Pancreas (tissue), 10 donors: Measurements from ENCODE around the gene TTC39B. TPM values are rescaled to one million over a fixed set of nuclear protein-coding genes. Genes with fewer than 3 reads are reported as not detected.

ENCODE experiments used
- ATAC-seq, 4 donors: fragments of 200-7000 bp; cut with Tn5 transposase; one replicate each; pipeline versions ENCODE4 v1.8.0 to v1.9.1; 2020; ENCODE audit warnings: mild to moderate bottlenecking in 4 of 4, moderate library complexity in 4 of 4
- DNase-seq, 6 donors: peaks; one replicate each; pipeline ENCODE4 v3.0.0-alpha.2; 2020
- FAIRE-seq: peaks from 2 replicates; lab custom pipeline; 2012; peaks lifted over from hg19 to GRCh38; lab: Jason Lieb, UNC
- H3K27ac ChIP-seq, 4 donors: fragments of 200-600 bp; sonication (generic); 1 replicate in 3 of 4; 2 replicates in 1 of 4; pipeline versions ENCODE4 v1.5.0 to v1.8.0; 2020
- H3K27me3 ChIP-seq, 4 donors: fragments of 200-600 bp; one replicate each; pipeline ENCODE4 v1.8.0; 2021
- H3K36me3 ChIP-seq, 3 donors: fragments of 200-600 bp; sonication (generic) in 1 of 3; one replicate each; pipeline versions ENCODE4 v1.5.0 to v1.8.0; 2020 to 2021
- H3K4me1 ChIP-seq, 3 donors: fragments of 200-600 bp; one replicate each; pipeline ENCODE4 v1.8.0; 2021
- H3K4me3 ChIP-seq, 4 donors: fragments of 200-600 bp; sonication (generic) in 2 of 4; one replicate each; pipeline versions ENCODE4 v1.5.0 to v1.8.0; 2020 to 2021
- H3K9me3 ChIP-seq, 4 donors: fragments of 200-600 bp; one replicate each; pipeline ENCODE4 v1.8.0; 2021
- WGBS, 2 donors: extraction: QIAGEN DNeasy Blood & Tissue Kit; methylation state at CpG; one replicate each; pipeline ENCODE4 v1.1.7; 2013; 5-methylcytosine and 5-hydroxymethylcytosine counted together
- intact Hi-C, 3 donors: fragments of 100-400 bp; cut with DNase I; formaldehyde crosslinking; loops; one replicate each; pipeline versions ENCODE4 v1.11.1 to v1.14.2; 2022
- polyA plus RNA-seq, 2 donors: library from polyadenylated mRNA; stranded (reverse); fragments of 200-250 nt; gene quantifications; one replicate each; pipeline ENCODE4 v1.2.3, GENCODE V29; 2013
- total RNA-seq, 6 donors: library from RNA; stranded (reverse); fragmentation: NEBNext Ultra II Directional in 4 of 6; extraction: Animal tissue kit (Norgen Biotek cat#: 25700) in 4 of 6; gene quantifications; one replicate each; pipeline versions ENCODE4 v1.2.1 to v1.2.4, GENCODE V29; 2021 to 2023
- TF ChIP-seq, protein P1 (sequence below), 4 donors: fragments of 200-600 bp; sonication (generic) in 3 of 4; IDR thresholded peaks; one replicate each; pipeline versions ENCODE4 v1.5.0 to v1.8.0; 2021; ENCODE audit warnings: antibody characterized with exemption in 4 of 4
- donor health status: healthy with polysubstance abuse.
- donor health status: DM: no; HTN: no; CAD: no; lungs with moderate emphysema.
- donor health status: DM: no; HTN: no; CAD: no.
- donor health status: control.
- donor health status: control.
- donor health status: Bipolar disorder and iron deficiency.
- donor health status: DM: yes; HTN: yes; CAD: no.
- donor health status: DM: no; HTN: no; CAD: no.
- donor health status: DM: no; HTN: no; CAD: no.
- donor health status: DM: yes; HTN: yes; CAD: no.

Gene TTC39B
- total and polyA plus RNA-seq, 8 donors, result 1.5 to 12.1 (median 5.1) TPM

GRCh38 chr9:15299374-15299939 lies 7.6 kb downstream of the TTC39B start:
- TF ChIP-seq, protein P1, sequence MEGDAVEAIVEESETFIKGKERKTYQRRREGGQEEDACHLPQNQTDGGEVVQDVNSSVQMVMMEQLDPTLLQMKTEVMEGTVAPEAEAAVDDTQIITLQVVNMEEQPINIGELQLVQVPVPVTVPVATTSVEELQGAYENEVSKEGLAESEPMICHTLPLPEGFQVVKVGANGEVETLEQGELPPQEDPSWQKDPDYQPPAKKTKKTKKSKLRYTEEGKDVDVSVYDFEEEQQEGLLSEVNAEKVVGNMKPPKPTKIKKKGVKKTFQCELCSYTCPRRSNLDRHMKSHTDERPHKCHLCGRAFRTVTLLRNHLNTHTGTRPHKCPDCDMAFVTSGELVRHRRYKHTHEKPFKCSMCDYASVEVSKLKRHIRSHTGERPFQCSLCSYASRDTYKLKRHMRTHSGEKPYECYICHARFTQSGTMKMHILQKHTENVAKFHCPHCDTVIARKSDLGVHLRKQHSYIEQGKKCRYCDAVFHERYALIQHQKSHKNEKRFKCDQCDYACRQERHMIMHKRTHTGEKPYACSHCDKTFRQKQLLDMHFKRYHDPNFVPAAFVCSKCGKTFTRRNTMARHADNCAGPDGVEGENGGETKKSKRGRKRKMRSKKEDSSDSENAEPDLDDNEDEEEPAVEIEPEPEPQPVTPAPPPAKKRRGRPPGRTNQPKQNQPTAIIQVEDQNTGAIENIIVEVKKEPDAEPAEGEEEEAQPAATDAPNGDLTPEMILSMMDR (IDR thresholded peaks at IDR 0.05), result no peak
- Histone ChIP-seq H3K27me3 (no peaks in the 10 kb centered on the region), H3K4me1 (peaks cover 0 to 17% (median 6%) of the 10 kb centered on the region in 3 donors), H3K27ac (no peak overlapping the region), H3K4me3 (no peak overlapping the region), H3K36me3 (no peaks in the 10 kb centered on the region), H3K9me3 (no peaks in the 10 kb centered on the region)
- no peak for ATAC-seq
- no peak for DNase-seq
- intact Hi-C loops, result no loop called here
- WGBS, 2 donors, result 79 to 92% methylated on average over 6 of the region's 6 CpGs
- no peak for FAIRE-seq

DNA sequence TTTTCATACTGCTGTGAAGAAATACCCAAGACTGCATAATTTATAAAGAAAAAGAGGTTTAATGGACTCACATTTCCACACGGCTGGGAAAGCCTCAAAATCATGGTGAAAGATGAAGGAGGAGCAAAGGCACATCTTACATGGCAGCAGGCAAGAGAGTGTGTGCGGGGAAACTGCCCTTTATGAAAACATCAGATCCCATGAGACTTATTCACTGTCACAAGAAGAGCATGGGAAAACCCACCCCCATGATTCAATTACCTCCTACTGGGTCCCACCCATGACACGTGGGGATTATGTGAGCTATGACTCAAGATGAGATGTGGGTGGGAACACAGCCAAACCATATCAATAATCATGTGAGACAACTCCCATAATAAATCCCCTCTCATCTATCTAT lies 8.7 kb downstream of the TTC39B start:
- no peak overlapping the region for H3K27ac ChIP-seq
- intact Hi-C loops, result no loop called here
- no peak for ATAC-seq

GRCh38 chr9:15295761-15296405 lies 11.1 kb downstream of the TTC39B start:
- DNase-seq (peak in 1 of 6 donors; percentile 13), FAIRE-seq (no peak), ATAC-seq (peak; percentile 68 to 83 (median 78))
- intact Hi-C loops, result no loop called here
- Histone ChIP-seq H3K27ac (peak overlapping the region; percentile 12 to 86 (median 68)), H3K27me3 (no peaks in the 10 kb centered on the region), H3K4me1 (peaks cover 5 to 17% (median 6%) of the 10 kb centered on the region in 3 donors), H3K4me3 (peak overlapping the region in 3 of 4 donors; percentile 10 to 40 (median 31)), H3K36me3 (no peaks in the 10 kb centered on the region), H3K9me3 (no peaks in the 10 kb centered on the region)
- TF ChIP-seq, protein P1 (IDR thresholded peaks at IDR 0.05), result no peak
- 0 to 2% methylated on average over 4 of the region's 4 CpGs for WGBS, 2 donors

More for the DNA sequence above, 8.7 kb downstream of the TTC39B start:
- peaks cover 5 to 17% (median 6%) of the 10 kb centered on the region in 3 donors for H3K4me1 ChIP-seq
- no peak for FAIRE-seq
- H3K9me3 ChIP-seq, result no peaks in the 10 kb centered on the region
- H3K36me3 ChIP-seq, result no peaks in the 10 kb centered on the region
- no peak for DNase-seq
- no peaks in the 10 kb centered on the region for H3K27me3 ChIP-seq
- WGBS, 2 donors, result 90 to 95% methylated on average over 3 of the region's 3 CpGs
- TF ChIP-seq, protein P1 (IDR thresholded peaks at IDR 0.05), result no peak
- H3K4me3 ChIP-seq, result no peak overlapping the region

DNA sequence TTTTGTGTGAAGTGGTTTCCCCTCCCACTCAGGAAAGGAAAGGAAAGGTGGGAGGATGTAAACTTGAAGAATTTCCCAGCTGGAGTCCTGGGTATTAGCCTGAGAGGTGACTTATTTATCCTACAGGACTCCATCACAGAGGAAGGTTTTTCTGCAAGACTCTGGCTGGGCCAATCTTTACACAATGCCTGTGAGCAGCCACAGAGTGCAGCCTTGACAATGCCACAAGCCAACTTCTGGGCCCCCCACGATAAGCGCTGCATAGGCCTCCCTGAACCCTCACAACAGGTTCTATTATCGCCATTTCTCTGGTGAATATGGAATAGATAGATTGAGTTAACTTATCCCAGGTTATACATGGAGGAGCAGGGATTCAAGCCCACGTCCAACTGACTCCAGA lies 12.4 kb downstream of the TTC39B start:
- H3K4me3 ChIP-seq, result no peak overlapping the region
- ATAC-seq (no peak), FAIRE-seq (no peak), DNase-seq (no peak)
- peaks cover 5 to 17% (median 6%) of the 10 kb centered on the region in 3 donors for H3K4me1 ChIP-seq
- no peaks in the 10 kb centered on the region for H3K27me3 ChIP-seq
- H3K36me3 ChIP-seq, result no peaks in the 10 kb centered on the region
- intact Hi-C loops, result no loop called here
- H3K27ac ChIP-seq, result peak overlapping the region in 2 of 4 donors; percentile 53 to 82
- no peaks in the 10 kb centered on the region for H3K9me3 ChIP-seq
- WGBS, 2 donors, result 96 to 97% methylated on average over 4 of the region's 4 CpGs
- TF ChIP-seq, protein P1 (IDR thresholded peaks at IDR 0.05), result no peak
